B cell (primary cell): Measurements from ENCODE around the gene UNC13C. TPM values are rescaled to one million over a fixed set of nuclear protein-coding genes. Genes with fewer than 3 reads are reported as not detected.

ENCODE experiments used
- ATAC-seq: fragments of 200-7000 bp; cut with Tn5 transposase; one replicate; pipeline ENCODE4 v1.10.0; 2021; ENCODE audit warnings: low read depth, mild to moderate bottlenecking, moderate number of reproducible peaks, moderate library complexity
- CTCF ChIA-PET: fragments of 350-600 bp; sonication (Branson Sonifier 250); formaldehyde crosslinking; loops from one replicate; lab custom pipeline; 2021; ENCODE audit warnings: antibody characterized with exemption, inconsistent platforms; lab: Charles Lee
- POLR2A ChIA-PET: fragments of 350-600 bp; sonication (Branson Sonifier 250); formaldehyde crosslinking; loops from one replicate; lab custom pipeline; 2021; ENCODE audit warnings: antibody characterized with exemption; lab: Charles Lee
- DNase-seq: peaks from one replicate; pipeline ENCODE4 v3.0.0; 2013
- H2AFZ ChIP-seq: 2 replicates; pipeline ENCODE4 v1.6.1; 2012; ENCODE audit warnings: mild to moderate bottlenecking, low read depth, low read length; ENCODE audit not compliant: insufficient read depth, poor library complexity, severe bottlenecking
- H3K27ac ChIP-seq, 2 donors: 1 replicate in 1 of 2; 2 replicates in 1 of 2; pipeline ENCODE4 v1.5.1; 2012 to 2013; ENCODE audit warnings: low read length in 2 of 2, mild to moderate bottlenecking in 2 of 2, moderate library complexity in 1 of 2
- H3K27me3 ChIP-seq, 4 experiments: fragments of 200-600 bp in 1 of 4; sonication (generic) in 1 of 4; replicated peaks in 1 of 4; 1 replicate in 2 of 4; 2 replicates in 2 of 4; pipeline versions ENCODE4 v1.6.1 to v1.7.0; 2013 to 2016; ENCODE audit warnings: low read length in 3 of 4, mild to moderate bottlenecking in 2 of 4, mixed read lengths in 1 of 4, moderate library complexity in 1 of 4; ENCODE audit not compliant: insufficient read depth in 4 of 4, control insufficient read depth in 3 of 4; ENCODE audit errors: control extremely low read depth in 1 of 4
- H3K36me3 ChIP-seq, 2 experiments: replicated peaks in 1 of 2; 1 replicate in 1 of 2; 2 replicates in 1 of 2; pipeline versions ENCODE4 v1.6.1 to v1.7.1; 2013; ENCODE audit warnings: low read length in 1 of 2; ENCODE audit not compliant: insufficient read depth in 2 of 2, control insufficient read depth in 1 of 2; ENCODE audit errors: control extremely low read depth in 1 of 2, extremely low read depth in 1 of 2
- H3K4me1 ChIP-seq, 2 donors: fragments of 200-600 bp in 1 of 2; sonication (generic) in 1 of 2; 1 replicate in 1 of 2; 2 replicates in 1 of 2; pipeline versions ENCODE4 v1.5.1 to v1.6.1; 2013 to 2017; ENCODE audit warnings: low read length in 2 of 2; ENCODE audit not compliant: control insufficient read depth in 2 of 2, insufficient read depth in 2 of 2
- H3K4me2 ChIP-seq: replicated peaks from 2 replicates; pipeline ENCODE3; 2012; ENCODE audit warnings: mild to moderate bottlenecking, low read depth, low read length; ENCODE audit not compliant: poor library complexity, severe bottlenecking
- H3K4me3 ChIP-seq, 5 experiments: fragments of 200-600 bp in 1 of 5; sonication (generic) in 1 of 5; 1 replicate in 3 of 5; 2 replicates in 2 of 5; pipeline versions ENCODE4 v1.5.1 to v1.7.0; 2011 to 2016; ENCODE audit warnings: low read length in 4 of 5, mild to moderate bottlenecking in 4 of 5, low read depth in 2 of 5, control low read depth in 1 of 5, moderate library complexity in 1 of 5; ENCODE audit not compliant: insufficient read depth in 1 of 5; ENCODE audit errors: control extremely low read depth in 1 of 5, extremely low read depth in 1 of 5
- H3K79me2 ChIP-seq: fragments of 200-600 bp; sonication (generic); one replicate; pipeline ENCODE4 v1.6.0; 2016; ENCODE audit warnings: low read length; ENCODE audit not compliant: control insufficient read depth, insufficient read depth
- H3K9ac ChIP-seq: fragments of 200-600 bp; sonication (generic); 2 replicates; pipeline ENCODE4 v1.6.1; 2017; ENCODE audit warnings: mild to moderate bottlenecking, low read length, moderate library complexity
- H3K9me3 ChIP-seq, 3 donors: one replicate each; pipeline versions ENCODE4 v1.6.1 to v1.7.1; 2013; ENCODE audit warnings: low read length in 2 of 3; ENCODE audit not compliant: control insufficient read depth in 2 of 3, insufficient read depth in 1 of 3; ENCODE audit errors: control extremely low read depth in 1 of 3
- H4K20me1 ChIP-seq: 2 replicates; pipeline ENCODE4 v1.6.0; 2012; ENCODE audit warnings: mild to moderate bottlenecking, low read length; ENCODE audit not compliant: insufficient read depth, control insufficient read depth, poor library complexity, severe bottlenecking
- H3K27ac Mint-ChIP-seq: one replicate; pipeline ENCODE4 v1.8.0; 2021; ENCODE audit warnings: mixed read lengths
- H3K27me3 Mint-ChIP-seq: one replicate; pipeline ENCODE4 v1.8.0; 2021; ENCODE audit warnings: mixed read lengths
- H3K4me1 Mint-ChIP-seq: one replicate; pipeline ENCODE4 v1.8.0; 2021; ENCODE audit warnings: mixed read lengths
- H3K4me3 Mint-ChIP-seq: one replicate; pipeline ENCODE4 v1.8.0; 2021; ENCODE audit warnings: mixed read lengths
- H3K9me3 Mint-ChIP-seq: one replicate; pipeline ENCODE4 v1.8.0; 2022; ENCODE audit warnings: mixed read lengths; ENCODE audit not compliant: insufficient read depth
- EZH2 ChIP-seq: IDR thresholded peaks from 2 replicates; pipeline ENCODE4 v1.6.1; 2012; ENCODE audit warnings: borderline replicate concordance, low read depth, mild to moderate bottlenecking, moderate library complexity, low read length; ENCODE audit not compliant: insufficient read depth, poor library complexity, severe bottlenecking
- WGBS: methylation state at CpG from one replicate; pipeline ENCODE4 v1.1.5; 2013; ENCODE audit warnings: missing lambda C conversion rate; ENCODE audit not compliant: insufficient coverage; 5-methylcytosine and 5-hydroxymethylcytosine counted together
- intact Hi-C: fragments of 100-400 bp; cut with micrococcal nuclease; formaldehyde crosslinking; loops from one replicate; pipeline ENCODE4 v1.10.0; 2022
- polyA plus RNA-seq: library from polyadenylated mRNA; depleted of rRNA; stranded (reverse); fragments of >200 nt; gene quantifications from 2 replicates; pipeline ENCODE4 v1.2.3, GENCODE V29; 2012
- total RNA-seq, 2 donors: library from RNA; stranded (reverse); fragments of 120-200 nt in 1 of 2; gene quantifications; 1 replicate in 1 of 2; 2 replicates in 1 of 2; pipeline versions ENCODE4 v1.2.3 to v1.2.4, GENCODE V29; 2013 to 2022
- TF ChIP-seq, protein P1 (sequence below): fragments of 200-600 bp; IDR thresholded peaks from one replicate; pipeline ENCODE4 v1.8.0; 2022; ENCODE audit warnings: antibody characterized with exemption, mild to moderate bottlenecking

UNC13C gene
- total and polyA plus RNA-seq, 2 donors (not counting 1 experiment from before 2014, with no cell fraction given), result not detected

- no peak for ATAC-seq
- H3K4me3 Mint-ChIP-seq, result no peak overlapping the region
These were observed 369.0 kb downstream of the UNC13C start for GRCh38 chr15:54347082-54347827.

GRCh38 chr15:54353726-54354125 lies 375.5 kb downstream of the UNC13C start:
- H4K20me1 ChIP-seq, result no peaks in the 10 kb centered on the region
- no peak overlapping the region for H3K9ac ChIP-seq
- ChIA-PET POLR2A (no interaction called here), CTCF (no interaction called here)
- Mint-ChIP-seq H3K4me3 (no peak overlapping the region), H3K27ac (no peak overlapping the region), H3K4me1 (no peaks in the 10 kb centered on the region), H3K27me3 (no peaks in the 10 kb centered on the region), H3K9me3 (peaks cover 2% of the 10 kb centered on the region)
- ATAC-seq (no peak), DNase-seq (no peak)
- no peak overlapping the region for H3K4me2 ChIP-seq
- intact Hi-C loops, result no loop called here
- no peak overlapping the region for H3K4me3 ChIP-seq
- H3K9me3 ChIP-seq, result peaks cover 0 to 4% (median 0%) of the 10 kb centered on the region in 3 donors
- H3K27ac ChIP-seq, result no peak overlapping the region
- 87% methylated on average over 2 of the region's 2 CpGs for WGBS
- no peak overlapping the region for H2AFZ ChIP-seq
- H3K79me2 ChIP-seq, result no peaks in the 10 kb centered on the region
- no peaks in the 10 kb centered on the region for H3K36me3 ChIP-seq
- no peaks in the 10 kb centered on the region for H3K4me1 ChIP-seq
- no peaks in the 10 kb centered on the region for H3K27me3 ChIP-seq
- TF ChIP-seq, protein P1, sequence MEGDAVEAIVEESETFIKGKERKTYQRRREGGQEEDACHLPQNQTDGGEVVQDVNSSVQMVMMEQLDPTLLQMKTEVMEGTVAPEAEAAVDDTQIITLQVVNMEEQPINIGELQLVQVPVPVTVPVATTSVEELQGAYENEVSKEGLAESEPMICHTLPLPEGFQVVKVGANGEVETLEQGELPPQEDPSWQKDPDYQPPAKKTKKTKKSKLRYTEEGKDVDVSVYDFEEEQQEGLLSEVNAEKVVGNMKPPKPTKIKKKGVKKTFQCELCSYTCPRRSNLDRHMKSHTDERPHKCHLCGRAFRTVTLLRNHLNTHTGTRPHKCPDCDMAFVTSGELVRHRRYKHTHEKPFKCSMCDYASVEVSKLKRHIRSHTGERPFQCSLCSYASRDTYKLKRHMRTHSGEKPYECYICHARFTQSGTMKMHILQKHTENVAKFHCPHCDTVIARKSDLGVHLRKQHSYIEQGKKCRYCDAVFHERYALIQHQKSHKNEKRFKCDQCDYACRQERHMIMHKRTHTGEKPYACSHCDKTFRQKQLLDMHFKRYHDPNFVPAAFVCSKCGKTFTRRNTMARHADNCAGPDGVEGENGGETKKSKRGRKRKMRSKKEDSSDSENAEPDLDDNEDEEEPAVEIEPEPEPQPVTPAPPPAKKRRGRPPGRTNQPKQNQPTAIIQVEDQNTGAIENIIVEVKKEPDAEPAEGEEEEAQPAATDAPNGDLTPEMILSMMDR, result no peak
- no peak for TF ChIP-seq EZH2

More at GRCh38 chr15:54347082-54347827, 369.0 kb downstream of the UNC13C start:
- intact Hi-C loops, result no loop called here
- Histone ChIP-seq H3K36me3 (no peaks in the 10 kb centered on the region), H3K4me1 (no peaks in the 10 kb centered on the region), H3K4me2 (no peak overlapping the region), H2AFZ (no peak overlapping the region), H3K9me3 (no peaks in the 10 kb centered on the region), H3K4me3 (no peak overlapping the region), H3K9ac (no peak overlapping the region), H4K20me1 (no peaks in the 10 kb centered on the region), H3K79me2 (no peaks in the 10 kb centered on the region), H3K27me3 (no peaks in the 10 kb centered on the region), H3K27ac (no peak overlapping the region)
- CTCF ChIA-PET, result no interaction called here
- Mint-ChIP-seq H3K27ac (no peak overlapping the region), H3K4me1 (no peaks in the 10 kb centered on the region), H3K9me3 (peaks cover 4% of the 10 kb centered on the region), H3K27me3 (no peaks in the 10 kb centered on the region)
- WGBS, result 60% methylated on average over 1 of the region's 3 CpGs
- TF ChIP-seq, protein P1, result no peak
- no peak for TF ChIP-seq EZH2
- POLR2A ChIA-PET, result no interaction called here
- no peak for DNase-seq
